HG03432 (cell line): Measurements from ENCODE around the gene CFLAR.
"Not testable (repeated sequence)": the region's sequence is repeated elsewhere in the genome, so short reads cannot be mapped to it uniquely, and the experiment has no call there.

Experiments used
- ATAC-seq: cut with Tn5 transposase; IDR thresholded peaks from one replicate; pipeline ENCODE4 v1.9.1; 2021; ENCODE audit warnings: mild to moderate bottlenecking, moderate library complexity; ENCODE audit not compliant: unreplicated experiment

CFLAR gene

DNA sequence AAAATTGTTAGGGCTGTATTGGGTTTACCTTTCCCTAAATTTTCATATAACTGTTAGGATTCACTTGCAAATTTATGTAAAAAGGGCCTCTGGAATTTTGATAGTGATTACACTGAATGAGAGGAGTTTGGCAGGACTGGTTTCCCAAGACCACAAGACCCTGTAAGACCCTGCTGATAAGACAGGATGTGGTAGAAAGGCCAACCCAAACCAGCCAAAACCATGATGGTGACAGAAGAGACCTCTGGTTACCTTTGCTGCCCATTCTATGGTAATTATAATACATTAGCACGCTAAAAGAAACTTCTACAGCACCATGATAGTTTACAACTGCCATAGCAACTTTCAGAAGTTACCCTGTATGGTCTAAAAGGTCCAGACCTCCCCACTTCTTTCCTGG lies 58.7 kb downstream of the CFLAR start:
- ATAC-seq = no peak

DNA sequence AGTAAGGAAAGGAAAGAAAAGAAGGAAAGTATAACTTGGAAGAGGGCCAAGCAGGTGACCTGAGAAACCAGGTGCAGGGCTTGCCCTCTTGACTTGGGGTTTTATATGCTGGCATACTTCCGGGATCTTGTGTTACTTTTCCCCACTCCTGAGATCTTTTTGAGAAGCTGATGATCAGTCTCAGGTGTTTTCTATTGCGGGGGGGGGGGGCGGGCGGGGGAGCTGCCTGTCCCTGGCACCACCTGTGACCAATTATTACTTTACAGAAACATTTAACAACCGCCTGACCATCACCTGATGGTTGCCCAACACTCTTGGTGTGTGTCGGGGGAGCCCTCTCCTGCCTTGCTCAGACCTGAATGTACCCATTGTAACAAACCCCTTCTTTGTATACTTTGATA lies 60.1 kb downstream of the CFLAR start:
- ATAC-seq = no peak

GRCh38 chr2:201180010-201180409 lies 64.0 kb downstream of the CFLAR start:
- ATAC-seq = no peak

DNA sequence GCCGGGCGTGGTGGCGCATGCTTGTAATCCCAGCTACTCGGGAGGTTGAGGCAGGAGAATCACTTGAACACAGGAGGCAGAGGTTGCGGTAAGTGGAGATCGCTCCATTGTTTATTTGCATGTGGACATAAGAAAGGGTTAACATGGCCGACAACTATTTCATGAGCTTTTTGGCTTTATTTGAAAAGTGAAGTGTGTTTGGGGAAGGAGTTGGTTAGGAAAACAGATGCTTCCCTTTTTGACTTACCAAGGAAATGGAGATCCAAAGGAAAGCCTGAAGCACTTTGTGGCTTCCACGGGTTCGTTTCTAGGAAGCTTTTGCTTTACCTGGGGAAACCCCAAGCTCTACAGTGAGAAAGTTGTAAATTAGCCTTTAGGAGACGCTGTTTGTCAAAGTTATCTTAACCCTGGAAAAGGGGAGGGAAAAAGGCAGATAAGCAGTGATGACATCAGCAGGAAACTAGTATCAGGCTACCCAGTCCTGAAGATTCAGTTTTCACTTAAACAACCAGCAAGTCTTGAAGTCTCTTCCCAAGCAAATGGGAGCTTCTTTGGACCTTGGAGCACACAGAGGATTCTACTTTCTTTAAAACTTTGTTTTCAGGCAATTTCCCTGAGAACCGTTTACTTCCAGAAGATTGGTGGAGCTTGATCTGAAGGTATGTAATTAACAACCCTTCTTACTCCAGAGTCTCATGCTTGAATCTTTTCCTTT lies 66.8 kb downstream of the CFLAR start, which contains the start of gene CASP10:
Gene CASP10, plus strand, starts transcription at position 492 of the 715 bp plus-strand sequence. CDS start 2,637 bp downstream, outside the sequence.
- peak; percentile 82 for ATAC-seq

DNA sequence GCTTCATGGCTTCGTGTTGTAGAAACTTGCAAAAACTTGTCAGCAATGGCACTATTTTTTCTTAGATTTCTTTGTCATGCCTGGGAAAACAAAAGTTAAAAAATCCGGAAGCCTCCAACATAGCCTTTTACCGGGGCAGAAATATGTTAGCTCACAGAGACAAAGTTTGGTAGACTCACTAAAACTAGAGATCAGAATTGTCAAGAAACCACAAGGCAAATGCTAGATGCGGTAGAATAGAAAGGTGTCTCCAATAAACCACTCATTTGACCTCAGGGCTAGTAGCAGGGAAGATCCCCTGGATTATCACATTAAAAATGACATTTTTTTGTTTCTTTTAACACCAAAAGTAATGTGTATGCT lies 67.4 kb downstream of the CFLAR start:
- ATAC-seq = no peak

DNA sequence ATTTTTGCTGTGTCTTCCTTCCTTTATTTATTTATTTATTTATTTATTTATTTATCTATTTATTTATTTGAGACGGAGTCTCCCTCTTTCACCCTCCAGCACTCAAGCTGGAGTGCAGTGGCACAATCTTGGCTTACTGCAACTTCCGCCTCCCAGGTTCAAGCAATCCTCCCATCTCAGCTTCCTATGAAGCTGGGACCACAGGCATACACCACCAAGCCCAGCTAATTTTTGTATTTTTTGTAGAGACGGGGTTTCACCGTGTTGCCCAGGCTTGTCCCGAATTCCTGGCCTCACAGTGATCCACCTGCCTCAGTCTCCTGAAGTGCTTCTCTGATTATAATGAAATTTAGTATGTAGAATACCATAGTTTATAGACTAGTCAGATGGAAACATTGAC lies 67.9 kb downstream of the CFLAR start:
- not testable (repeated sequence) for ATAC-seq

DNA sequence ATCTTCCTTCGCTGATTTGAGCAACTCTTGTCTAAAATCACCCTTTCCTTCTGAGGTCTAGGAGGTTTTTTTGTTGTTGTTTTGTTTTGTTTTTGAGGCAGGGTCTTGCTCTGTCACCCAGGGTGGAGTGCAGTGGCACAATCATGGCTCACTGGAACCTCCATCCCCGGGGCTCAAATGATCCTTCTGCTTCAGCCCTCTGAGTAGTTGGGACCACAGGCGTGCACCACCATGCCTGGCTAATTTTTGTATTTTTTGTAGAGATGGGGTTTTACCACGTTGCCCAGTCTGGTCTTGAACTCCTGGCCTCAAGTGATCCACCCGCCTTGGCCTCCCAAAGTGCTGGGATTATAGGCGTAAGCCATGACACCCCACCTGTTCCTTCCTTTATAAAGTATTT lies 68.3 kb downstream of the CFLAR start:
- ATAC-seq = not testable (repeated sequence)

DNA sequence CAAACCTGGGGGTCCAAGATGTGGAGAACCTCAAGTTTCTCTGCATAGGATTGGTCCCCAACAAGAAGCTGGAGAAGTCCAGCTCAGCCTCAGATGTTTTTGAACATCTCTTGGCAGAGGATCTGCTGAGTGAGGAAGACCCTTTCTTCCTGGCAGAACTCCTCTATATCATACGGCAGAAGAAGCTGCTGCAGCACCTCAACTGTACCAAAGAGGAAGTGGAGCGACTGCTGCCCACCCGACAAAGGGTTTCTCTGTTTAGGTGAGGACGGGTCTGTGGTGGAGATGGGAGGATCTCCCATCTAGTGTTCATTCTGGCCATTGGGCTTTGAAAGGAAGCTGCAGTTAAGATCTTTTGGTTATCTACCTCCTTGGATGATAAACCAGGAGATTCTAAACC lies 69.9 kb downstream of the CFLAR start:
- no peak for ATAC-seq

DNA sequence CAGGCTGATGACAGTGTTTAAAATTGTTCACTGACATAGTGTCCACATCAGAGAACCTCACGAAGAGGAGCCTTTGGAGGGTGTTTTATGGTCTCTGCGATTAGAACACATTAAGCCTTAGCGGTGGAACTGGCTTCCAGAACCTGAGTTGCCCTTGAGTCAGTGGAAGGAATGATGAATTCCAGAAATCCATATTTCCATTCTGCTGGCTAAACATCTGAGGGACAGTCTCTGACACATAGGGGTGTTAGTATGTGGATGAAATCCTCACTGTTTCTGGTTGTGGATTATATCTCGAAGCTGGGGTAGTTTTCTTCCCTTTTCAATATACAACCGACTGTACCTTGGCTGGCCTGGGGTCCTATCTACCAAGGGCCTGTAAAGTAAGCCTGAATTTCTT lies 71.0 kb downstream of the CFLAR start:
- no peak for ATAC-seq

DNA sequence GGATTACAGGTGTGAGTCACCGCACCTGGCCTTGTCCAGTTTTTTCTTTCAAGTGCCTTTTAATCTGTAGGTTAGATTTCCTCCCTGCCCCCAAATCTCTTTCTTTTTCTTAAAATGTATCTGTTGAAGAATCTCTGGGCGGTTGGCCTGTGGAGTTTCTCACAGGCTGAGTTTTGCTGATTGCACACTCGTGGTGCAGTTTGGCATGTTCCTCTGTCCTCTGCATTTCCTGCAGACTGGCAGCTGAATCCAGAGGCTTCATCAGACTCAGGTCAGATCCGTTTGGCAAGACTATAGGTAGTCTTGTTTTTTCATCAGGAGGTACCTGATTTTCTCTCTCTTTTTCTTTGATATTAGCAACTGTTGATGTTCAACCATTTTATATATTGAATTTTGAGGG lies 72.5 kb downstream of the CFLAR start:
- ATAC-seq = no peak

DNA sequence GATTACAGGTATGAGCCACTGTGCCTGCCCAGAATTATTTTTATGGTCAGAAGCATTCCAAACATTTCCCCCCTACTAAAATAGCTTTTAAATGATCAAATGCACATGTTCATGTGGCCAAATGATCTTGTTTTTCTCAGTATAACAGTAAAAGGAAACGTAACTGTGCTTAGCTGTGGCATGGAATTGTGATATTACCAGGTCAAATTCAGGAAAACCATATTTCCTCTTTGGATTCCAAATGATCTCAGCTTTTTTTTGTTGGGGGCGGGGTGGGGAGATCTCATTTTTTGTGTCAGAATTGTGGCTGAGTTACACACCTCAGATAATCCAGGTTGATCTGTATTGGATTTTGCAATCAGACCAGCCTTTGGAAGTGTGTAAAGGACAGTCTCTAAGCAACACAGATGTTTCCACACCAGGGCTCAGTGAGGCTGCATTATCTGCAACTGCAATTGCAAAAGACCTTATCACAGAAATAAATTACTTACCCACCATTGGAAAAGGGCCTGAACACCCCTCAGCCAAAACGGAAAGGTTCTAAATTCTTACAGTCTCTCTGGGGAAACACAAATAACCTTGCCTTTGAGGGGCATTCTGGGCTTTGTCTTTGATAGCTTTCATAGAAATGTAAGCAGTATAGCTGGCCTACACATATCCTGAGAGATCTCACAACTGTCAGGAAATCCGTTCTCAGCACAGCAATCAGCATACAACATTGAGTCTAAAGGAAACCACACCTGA lies 75.3 kb downstream of the CFLAR start:
- ATAC-seq = peak; percentile 65

GRCh38 chr2:201194097-201194496 lies 78.1 kb downstream of the CFLAR start:
- peak; percentile 88 for ATAC-seq

- ATAC-seq = no peak
These were observed 79.4 kb downstream of the CFLAR start for GRCh38 chr2:201195331-201195730.

GRCh38 chr2:201196003-201196402 lies 80.0 kb downstream of the CFLAR start:
- ATAC-seq = no peak

- ATAC-seq = no peak
These were observed 80.8 kb downstream of the CFLAR start for GRCh38 chr2:201196803-201197202.

GRCh38 chr2:201197781-201198180 lies 81.8 kb downstream of the CFLAR start:
- no peak for ATAC-seq

- no peak for ATAC-seq
These were observed 83.9 kb downstream of the CFLAR start for GRCh38 chr2:201199847-201200246.

DNA sequence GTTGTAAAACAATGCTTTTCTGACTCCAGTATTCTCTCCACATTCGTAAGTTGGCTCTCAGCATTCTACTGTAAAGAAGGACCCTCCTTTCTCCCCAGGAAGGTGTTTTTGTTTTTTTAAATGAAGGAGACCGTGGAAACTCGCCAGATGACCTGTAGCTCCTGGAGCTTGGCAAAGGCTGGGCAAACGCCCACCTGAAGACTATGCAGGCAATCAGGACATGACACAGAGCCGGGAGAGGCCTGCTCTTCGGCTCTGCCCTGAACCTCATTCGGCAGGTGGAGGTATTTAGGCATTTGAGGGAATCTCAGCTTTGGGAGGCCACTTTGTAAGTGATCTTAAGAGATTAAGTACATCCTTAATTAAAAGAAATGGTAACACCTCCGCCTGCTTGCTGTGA lies 84.4 kb downstream of the CFLAR start:
- no peak for ATAC-seq

GRCh38 chr2:201201371-201201770 lies 85.4 kb downstream of the CFLAR start:
- no peak for ATAC-seq

DNA sequence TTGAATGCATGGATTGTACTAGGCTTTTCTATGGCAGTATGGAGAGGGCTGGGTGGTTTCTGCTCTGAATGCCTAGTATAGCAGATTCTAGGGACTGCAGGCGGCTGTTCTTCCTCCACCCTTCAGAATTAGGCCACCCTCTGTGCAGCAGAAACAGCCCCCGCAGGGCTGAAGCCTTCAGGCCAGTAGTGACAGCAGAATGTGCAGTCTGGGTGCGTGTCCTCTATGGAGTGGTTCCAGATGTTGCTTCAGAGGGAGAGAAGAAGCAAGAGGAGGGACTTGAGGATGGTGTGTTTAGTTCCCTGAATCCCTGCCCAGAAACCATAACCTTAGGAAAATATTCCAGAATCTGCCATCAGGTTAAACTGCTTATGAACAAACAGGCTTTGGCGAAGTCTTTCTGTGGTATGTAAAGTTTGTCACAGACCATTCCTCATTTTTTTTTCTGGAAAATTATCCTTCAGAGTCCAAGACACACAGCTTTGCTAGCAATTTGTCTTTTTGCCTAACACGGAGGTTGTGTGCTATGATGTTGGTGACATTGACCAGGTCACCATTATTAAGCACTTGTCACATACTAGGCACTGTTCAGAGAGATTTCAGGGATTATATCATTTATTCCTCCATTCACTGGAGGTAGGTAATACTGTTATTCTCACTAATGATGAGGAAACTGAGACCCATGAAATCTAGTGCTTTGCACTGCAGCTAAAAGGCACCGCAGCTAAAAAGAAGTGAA lies 88.1 kb downstream of the CFLAR start:
- ATAC-seq = no peak

GRCh38 chr2:201204655-201205514 lies 88.9 kb downstream of the CFLAR start:
- ATAC-seq = no peak
